Progenitor cell of endocrine pancreas (in vitro differentiated cells): ENCODE data around the gene WFS1. TPM values are rescaled to one million over a fixed set of nuclear protein-coding genes. Genes with fewer than 3 reads are reported as not detected.

Experiments
- DNase-seq: peaks from one replicate; pipeline ENCODE4 v3.0.0; 2021; ENCODE audit warnings: low spot score; ENCODE audit not compliant: unreplicated experiment
- H3K27ac Mint-ChIP-seq: 2 replicates; pipeline ENCODE4 v1.8.0; 2021; ENCODE audit warnings: mild to moderate bottlenecking, moderate library complexity, mixed read lengths
- H3K27me3 Mint-ChIP-seq: 2 replicates; pipeline ENCODE4 v1.8.0; 2021; ENCODE audit warnings: mixed read lengths
- H3K36me3 Mint-ChIP-seq: 2 replicates; pipeline ENCODE4 v1.8.0; 2022; ENCODE audit warnings: mixed read lengths; ENCODE audit not compliant: insufficient read depth
- H3K4me1 Mint-ChIP-seq: 2 replicates; pipeline ENCODE4 v1.8.0; 2021; ENCODE audit warnings: low read depth, mixed read lengths
- H3K4me3 Mint-ChIP-seq: 2 replicates; pipeline ENCODE4 v1.8.0; 2021; ENCODE audit warnings: low read depth, mild to moderate bottlenecking, moderate library complexity, mixed read lengths
- H3K9me3 Mint-ChIP-seq: 2 replicates; pipeline ENCODE4 v1.8.0; 2021; ENCODE audit warnings: low read depth, mixed read lengths
- total RNA-seq: library from RNA; stranded (reverse); gene quantifications from 2 replicates; pipeline ENCODE4 v1.2.1, GENCODE V29; 2021
- TF ChIP-seq, protein P1 (sequence below): fragments of 200-600 bp; sonication (generic); IDR thresholded peaks from one replicate; pipeline ENCODE4 v1.5.0; 2021; ENCODE audit warnings: antibody characterized with exemption, mild to moderate bottlenecking; ENCODE audit not compliant: unreplicated experiment

Gene WFS1
- total RNA-seq, 1 donor from 2014 or later, result 37.9 TPM

DNA sequence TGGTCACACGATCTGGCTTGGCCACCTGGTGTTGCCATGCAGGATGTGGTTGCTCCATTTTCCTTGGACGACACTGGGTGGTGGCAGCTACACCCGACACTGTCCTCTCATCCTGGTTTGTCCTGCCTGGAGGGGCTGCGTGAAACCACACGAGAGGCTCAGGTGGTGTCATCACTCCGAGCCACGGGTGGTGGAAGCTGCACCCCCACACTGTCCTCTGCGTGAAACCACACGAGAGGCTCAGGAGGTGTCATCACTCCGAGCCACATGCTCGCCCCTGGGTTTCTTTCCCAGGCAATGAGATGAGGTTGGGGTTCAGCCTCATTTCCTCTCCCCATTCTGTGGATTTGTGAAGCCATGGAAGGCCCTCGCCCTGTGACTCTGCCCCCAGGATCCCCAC, 34.3 kb downstream of the WFS1 start:
- DNase-seq, result no peak
- no peaks in the 10 kb centered on the region for H3K27me3 Mint-ChIP-seq
- peaks cover 10% of the 10 kb centered on the region for H3K36me3 Mint-ChIP-seq
- TF ChIP-seq, protein P1, sequence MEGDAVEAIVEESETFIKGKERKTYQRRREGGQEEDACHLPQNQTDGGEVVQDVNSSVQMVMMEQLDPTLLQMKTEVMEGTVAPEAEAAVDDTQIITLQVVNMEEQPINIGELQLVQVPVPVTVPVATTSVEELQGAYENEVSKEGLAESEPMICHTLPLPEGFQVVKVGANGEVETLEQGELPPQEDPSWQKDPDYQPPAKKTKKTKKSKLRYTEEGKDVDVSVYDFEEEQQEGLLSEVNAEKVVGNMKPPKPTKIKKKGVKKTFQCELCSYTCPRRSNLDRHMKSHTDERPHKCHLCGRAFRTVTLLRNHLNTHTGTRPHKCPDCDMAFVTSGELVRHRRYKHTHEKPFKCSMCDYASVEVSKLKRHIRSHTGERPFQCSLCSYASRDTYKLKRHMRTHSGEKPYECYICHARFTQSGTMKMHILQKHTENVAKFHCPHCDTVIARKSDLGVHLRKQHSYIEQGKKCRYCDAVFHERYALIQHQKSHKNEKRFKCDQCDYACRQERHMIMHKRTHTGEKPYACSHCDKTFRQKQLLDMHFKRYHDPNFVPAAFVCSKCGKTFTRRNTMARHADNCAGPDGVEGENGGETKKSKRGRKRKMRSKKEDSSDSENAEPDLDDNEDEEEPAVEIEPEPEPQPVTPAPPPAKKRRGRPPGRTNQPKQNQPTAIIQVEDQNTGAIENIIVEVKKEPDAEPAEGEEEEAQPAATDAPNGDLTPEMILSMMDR, result no peak
- peaks cover 5% of the 10 kb centered on the region for H3K9me3 Mint-ChIP-seq
- H3K4me3 Mint-ChIP-seq, result no peak overlapping the region
- H3K27ac Mint-ChIP-seq, result no peak overlapping the region
- H3K4me1 Mint-ChIP-seq, result peaks cover 8% of the 10 kb centered on the region

DNA sequence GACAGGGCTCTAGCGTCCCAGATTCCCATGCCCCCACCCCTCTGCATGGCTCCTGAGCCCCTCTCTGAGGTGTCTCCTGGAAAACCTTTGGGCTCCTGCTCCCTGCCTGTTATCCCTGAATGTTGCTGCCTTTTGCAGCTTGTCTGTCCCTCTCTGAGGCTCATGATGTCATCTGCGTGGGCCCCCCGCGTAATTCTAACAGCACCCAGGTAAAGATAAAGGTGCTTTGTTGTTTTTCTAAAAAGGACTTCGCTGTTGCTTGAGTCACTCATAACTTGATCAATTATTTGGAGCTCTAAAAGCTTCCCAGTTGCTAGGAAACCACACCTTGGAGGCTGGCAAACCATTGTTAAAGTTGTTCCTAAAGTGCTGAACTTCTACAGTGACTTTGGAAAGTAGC, 36.6 kb downstream of the WFS1 start:
- H3K9me3 Mint-ChIP-seq, result peaks cover 8% of the 10 kb centered on the region
- H3K4me3 Mint-ChIP-seq, result no peak overlapping the region
- peak overlapping the region; percentile 78 for H3K27ac Mint-ChIP-seq

DNA sequence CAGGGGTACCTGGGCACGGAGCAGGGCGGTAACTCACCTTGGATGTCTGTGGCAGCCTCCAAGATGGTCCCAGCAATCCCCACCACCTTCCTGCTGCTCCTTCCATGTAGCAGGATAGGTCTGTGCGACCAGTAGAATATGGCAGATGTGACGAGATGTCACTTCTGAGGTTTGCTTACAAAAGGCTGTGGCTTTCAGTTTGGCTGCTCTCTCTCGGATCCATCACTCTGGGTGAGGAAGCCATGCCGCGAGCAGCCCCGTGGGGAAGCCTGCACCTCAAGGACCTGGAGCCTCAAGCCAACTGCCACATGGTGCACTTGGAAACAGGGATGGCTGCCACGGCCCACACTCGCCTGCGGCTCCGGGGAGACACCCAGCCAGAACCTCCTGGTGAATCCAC, 37.6 kb downstream of the WFS1 start:
- peaks cover 8% of the 10 kb centered on the region for H3K9me3 Mint-ChIP-seq
- H3K4me3 Mint-ChIP-seq, result no peak overlapping the region
- TF ChIP-seq, protein P1, result no peak
- H3K27me3 Mint-ChIP-seq, result peaks cover 14% of the 10 kb centered on the region
- peaks cover 8% of the 10 kb centered on the region for H3K4me1 Mint-ChIP-seq
- no peak for DNase-seq
- peaks cover 2% of the 10 kb centered on the region for H3K36me3 Mint-ChIP-seq
- H3K27ac Mint-ChIP-seq, result no peak overlapping the region

More for the DNA sequence above, 36.6 kb downstream of the WFS1 start:
- Mint-ChIP-seq H3K36me3 (peaks cover 2% of the 10 kb centered on the region), H3K4me1 (peaks cover 8% of the 10 kb centered on the region), H3K27me3 (peaks cover 11% of the 10 kb centered on the region)
- no peak for DNase-seq
- TF ChIP-seq, protein P1, result no peak

DNA sequence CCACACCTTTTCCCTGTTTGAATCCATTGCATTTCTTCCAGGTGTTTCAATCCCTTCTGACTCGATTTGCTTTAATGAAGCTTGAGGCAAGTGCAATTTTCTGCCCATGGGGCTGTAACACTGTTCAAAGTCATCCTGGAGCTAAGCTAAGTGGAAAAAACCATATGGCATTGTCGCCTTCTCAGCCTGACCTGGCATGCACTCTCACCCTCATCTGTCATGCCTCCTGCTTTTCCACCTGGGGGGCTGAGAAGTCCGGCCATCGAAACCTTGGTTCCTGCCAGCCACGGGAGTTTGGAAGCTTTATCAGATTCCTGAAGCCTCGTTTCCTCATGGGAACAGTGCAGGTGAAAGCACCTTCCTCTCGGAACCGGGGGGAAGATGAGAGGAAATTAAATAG, 38.2 kb downstream of the WFS1 start:
- TF ChIP-seq, protein P1, result no peak
- Mint-ChIP-seq H3K4me1 (peaks cover 8% of the 10 kb centered on the region), H3K9me3 (peaks cover 8% of the 10 kb centered on the region), H3K27ac (no peak overlapping the region), H3K4me3 (no peak overlapping the region), H3K27me3 (peaks cover 14% of the 10 kb centered on the region), H3K36me3 (peaks cover 1% of the 10 kb centered on the region)
- DNase-seq, result no peak

DNA sequence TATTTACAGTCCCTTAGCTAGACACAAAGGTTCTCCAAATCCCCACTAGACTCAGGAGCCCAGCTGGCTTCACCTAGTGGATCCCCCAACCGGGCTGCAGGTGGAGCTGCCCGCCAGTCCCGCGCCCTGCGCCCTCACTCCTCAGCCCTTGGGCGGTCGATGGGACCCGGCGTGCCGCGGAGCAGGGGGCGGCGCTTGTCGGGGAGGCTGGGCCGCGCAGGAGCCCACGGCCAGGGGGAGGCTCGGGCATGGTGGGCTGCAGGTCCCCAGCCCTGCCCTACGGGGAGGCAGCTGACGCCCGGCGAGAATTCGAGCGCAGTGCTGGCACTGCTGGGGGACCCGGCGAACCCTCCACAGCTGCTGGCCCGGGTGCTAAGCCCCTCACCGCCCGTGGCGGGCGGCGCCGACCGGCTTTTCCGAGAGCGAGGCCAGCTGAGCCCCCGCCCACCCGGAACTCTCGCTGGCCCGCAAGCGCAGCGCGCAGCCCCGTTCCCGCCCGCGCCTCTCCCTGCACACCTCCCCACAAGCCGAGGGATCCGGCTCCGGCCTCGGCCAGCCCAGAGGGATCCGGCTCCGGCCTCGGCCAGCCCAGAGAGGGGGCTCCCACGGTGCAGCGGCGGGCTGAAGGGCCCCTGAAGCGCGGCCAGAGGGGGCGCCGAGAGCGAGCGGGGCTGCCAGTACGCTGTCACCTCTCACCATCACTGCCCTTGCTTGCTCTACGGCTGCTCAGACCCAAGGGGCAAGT, 39.4 kb downstream of the WFS1 start:
- Mint-ChIP-seq H3K36me3 (peaks cover 1% of the 10 kb centered on the region), H3K4me3 (peak overlapping the region; percentile 66), H3K9me3 (peaks cover 8% of the 10 kb centered on the region), H3K27me3 (peaks cover 14% of the 10 kb centered on the region), H3K27ac (no peak overlapping the region), H3K4me1 (peaks cover 10% of the 10 kb centered on the region)
- DNase-seq, result peak; percentile 50
- TF ChIP-seq, protein P1, result peak; percentile 38
